Renal pelvis (tissue), 4 donors: ENCODE data around the gene SLC26A4. TPM values are rescaled to one million over a fixed set of nuclear protein-coding genes. Genes with fewer than 3 reads are reported as not detected.

Experiments used
- DNase-seq: peaks from one replicate; pipeline ENCODE4 v3.0.0-alpha.2; 2013
- polyA plus RNA-seq, 3 donors: library from polyadenylated mRNA; unstranded; fragments of 120-200 nt; gene quantifications; one replicate each; pipeline ENCODE4 v1.2.1, GENCODE V29; 2013; ENCODE audit not compliant: insufficient read length in 3 of 3

Gene SLC26A4
- polyA plus RNA-seq, 3 donors: 1.4 to 2.8 (median 2.3) TPM

GRCh38 chr7:107694386-107694785 lies 33.8 kb downstream of the SLC26A4 start:
- no peak for DNase-seq

GRCh38 chr7:107696330-107696946 lies 35.8 kb downstream of the SLC26A4 start:
- DNase-seq: no peak

- no peak for DNase-seq
Measured at GRCh38 chr7:107697321-107698049, 36.9 kb downstream of the SLC26A4 start.

GRCh38 chr7:107700570-107700969 lies 39.9 kb downstream of the SLC26A4 start:
- no peak for DNase-seq

- DNase-seq: no peak
Measured at GRCh38 chr7:107701191-107701590, 40.6 kb downstream of the SLC26A4 start.

GRCh38 chr7:107703219-107703618 lies 42.6 kb downstream of the SLC26A4 start:
- no peak for DNase-seq

GRCh38 chr7:107703872-107704271 lies 43.2 kb downstream of the SLC26A4 start:
- DNase-seq: no peak

GRCh38 chr7:107708956-107709355 lies 48.3 kb downstream of the SLC26A4 start:
- no peak for DNase-seq

- no peak for DNase-seq
Measured at GRCh38 chr7:107711301-107711700, 50.7 kb downstream of the SLC26A4 start.

GRCh38 chr7:107712025-107712424 lies 51.4 kb downstream of the SLC26A4 start:
- no peak for DNase-seq

GRCh38 chr7:107712896-107713295 lies 52.3 kb downstream of the SLC26A4 start:
- no peak for DNase-seq

GRCh38 chr7:107715531-107715930 lies 54.9 kb downstream of the SLC26A4 start:
- DNase-seq: no peak

GRCh38 chr7:107718456-107719193 lies 58.0 kb downstream of the SLC26A4 start:
- DNase-seq: no peak

GRCh38 chr7:107721286-107721685 lies 60.7 kb downstream of the SLC26A4 start:
- no peak for DNase-seq

GRCh38 chr7:107723255-107723654 lies 62.6 kb downstream of the SLC26A4 start:
- no peak for DNase-seq

- DNase-seq: peak; percentile 60
Measured at GRCh38 chr7:107725138-107725740, 64.6 kb downstream of the SLC26A4 start.

GRCh38 chr7:107726356-107727130 lies 65.9 kb downstream of the SLC26A4 start:
- DNase-seq: no peak

- no peak for DNase-seq
Measured at GRCh38 chr7:107728276-107728675, 67.6 kb downstream of the SLC26A4 start.

- DNase-seq: no peak
Measured at GRCh38 chr7:107742678-107743566, 82.3 kb downstream of the SLC26A4 start.

- DNase-seq: peak; percentile 96
Measured at GRCh38 chr7:107743567-107744344, 83.1 kb downstream of the SLC26A4 start, which contains the start of gene CBLL1. TSS of gene CBLL1 (plus strand) at chr7:107744142. CDS start at chr7:107744164, 22 bp downstream.
